Measurements from ENCODE around the gene CCDC97. TPM values are rescaled to one million over a fixed set of nuclear protein-coding genes. Genes with fewer than 3 reads are reported as not detected.

Gene CCDC97
- total RNA-seq, 8 experiments from 2014 or later, result 6.6 to 25.0 (median 9.7) TPM

DNA sequence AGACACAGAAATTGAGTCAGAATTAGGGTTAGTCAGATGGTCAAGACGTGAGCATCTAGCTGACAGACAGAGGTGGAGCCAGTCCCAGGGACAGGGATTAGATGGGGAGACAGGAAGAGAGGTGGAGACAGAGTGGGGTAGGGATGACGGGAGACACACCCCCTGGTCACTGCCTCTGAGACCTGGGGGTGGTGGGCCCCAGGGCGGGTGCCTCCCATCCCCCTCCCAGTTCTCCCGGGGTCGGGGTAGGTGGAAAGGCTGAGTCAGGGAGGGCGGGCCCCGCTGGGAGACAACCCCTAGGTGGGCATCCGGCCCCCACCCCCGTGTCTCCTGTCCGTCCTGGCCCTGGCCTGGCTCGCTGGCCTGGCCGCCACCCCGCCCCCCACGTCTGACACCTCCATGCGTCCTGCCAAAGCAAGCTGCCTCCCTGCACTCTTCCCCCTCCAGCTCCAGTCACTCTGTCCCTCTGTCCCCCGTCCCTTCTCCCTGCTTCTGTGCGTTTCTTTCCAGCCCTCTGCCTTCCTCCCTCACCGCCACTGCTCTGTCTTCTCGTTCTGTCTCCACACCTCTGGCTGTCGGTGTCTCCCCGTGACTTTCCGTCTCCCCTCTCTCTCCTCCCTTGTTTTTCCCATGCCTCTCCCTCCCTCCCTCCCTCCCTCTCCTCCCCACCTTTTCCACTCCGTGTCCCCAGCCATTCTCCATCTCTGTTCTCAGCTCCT lies 15.1 kb downstream of the CCDC97 start:
- Histone ChIP-seq H3K4me3 (peak overlapping the region in 3 of 5 donors; percentile 0 to 13 (median 6)), H3K27ac (peak overlapping the region in 1 of 2 donors; percentile 61), H3K4me1 (replicated peaks in 1 of 2) (peaks cover 39 to 59% of the 10 kb centered on the region in 2 donors)
- WGBS, 10 experiments, result 0 to 33% (median 17%) methylated on average over 1 of the region's 23 CpGs; no CpG with 5 or more reads in 6 of the 10 experiments
- in situ Hi-C loops (cut with MboI; ENCODE audit: low pct_unique_long_range_greater_than_20kb in 2 of 9, low sequenced_read_pairs in 9 of 9, unreplicated experiment in 9 of 9), result no loop called here
- ATAC-seq (replicated peaks in 6 of 8), result peak in 7 of 8 experiments; percentile 12 to 61 (median 51)

DNA sequence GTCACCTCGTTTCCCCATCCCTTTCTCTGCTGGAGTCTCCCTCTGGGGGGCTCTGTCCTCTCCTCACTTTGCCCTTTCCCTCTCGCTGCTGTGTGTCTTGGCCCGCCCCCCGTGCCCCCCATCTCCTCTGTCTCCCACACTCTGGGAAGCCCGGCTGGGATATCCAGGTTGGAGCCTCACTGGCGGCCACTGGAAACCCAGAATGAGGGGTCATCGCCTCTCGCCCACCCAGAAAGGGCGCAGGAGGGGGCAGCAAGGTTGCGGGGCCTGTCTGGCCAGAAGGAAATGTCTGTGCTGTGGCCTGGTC lies 15.6 kb downstream of the CCDC97 start:
- H3K4me1 ChIP-seq (replicated peaks in 1 of 2), result peaks cover 39 to 59% of the 10 kb centered on the region in 2 donors
- no peak overlapping the region for H3K4me3 ChIP-seq
- H3K27ac ChIP-seq, result peak overlapping the region in 1 of 2 donors; percentile 61
- no peak for ATAC-seq (replicated peaks in 6 of 8)
- 0% methylated on average over 3 of the region's 10 CpGs; no CpG with 5 or more reads in 9 of the 10 experiments for WGBS, 10 experiments
- in situ Hi-C loops (cut with MboI; ENCODE audit: low pct_unique_long_range_greater_than_20kb in 2 of 9, low sequenced_read_pairs in 9 of 9, unreplicated experiment in 9 of 9), result no loop called here

DNA sequence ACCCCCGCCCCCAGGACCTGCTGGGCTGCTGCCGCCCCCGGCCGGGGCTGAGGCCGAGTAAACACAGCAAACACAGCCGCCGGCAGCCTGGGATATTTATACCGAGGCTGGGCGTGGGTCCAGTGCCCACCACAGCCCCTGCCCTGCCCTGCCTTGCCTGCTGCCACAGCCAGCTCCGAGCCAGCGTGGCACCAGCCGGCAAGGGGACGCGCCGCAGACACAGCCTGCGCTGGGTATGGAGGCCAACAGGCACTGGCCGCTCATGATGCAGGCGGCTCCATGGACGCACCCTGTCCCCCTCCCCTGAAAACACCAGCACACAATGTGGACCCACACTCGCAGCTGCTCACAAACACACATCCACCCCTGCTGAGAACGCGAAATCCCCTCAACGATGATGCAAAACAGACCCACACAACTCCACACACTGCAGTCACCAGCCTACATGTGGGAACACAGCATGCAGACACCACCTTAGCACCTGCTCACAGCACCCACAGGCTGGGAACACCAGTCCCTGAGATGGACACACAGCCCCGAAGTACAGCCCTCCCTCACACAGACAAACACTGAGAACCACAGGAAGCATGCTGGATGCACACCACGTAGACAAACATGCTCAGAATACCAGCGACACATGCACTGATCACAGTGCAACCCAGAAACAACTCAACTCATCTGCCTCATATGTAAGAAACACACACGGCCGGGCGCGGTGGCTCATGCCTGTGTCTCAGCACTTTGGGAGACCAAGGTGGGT lies 16.2 kb downstream of the CCDC97 start:
- in situ Hi-C loops (cut with MboI; ENCODE audit: low pct_unique_long_range_greater_than_20kb in 2 of 9, low sequenced_read_pairs in 9 of 9, unreplicated experiment in 9 of 9), result no loop called here

DNA sequence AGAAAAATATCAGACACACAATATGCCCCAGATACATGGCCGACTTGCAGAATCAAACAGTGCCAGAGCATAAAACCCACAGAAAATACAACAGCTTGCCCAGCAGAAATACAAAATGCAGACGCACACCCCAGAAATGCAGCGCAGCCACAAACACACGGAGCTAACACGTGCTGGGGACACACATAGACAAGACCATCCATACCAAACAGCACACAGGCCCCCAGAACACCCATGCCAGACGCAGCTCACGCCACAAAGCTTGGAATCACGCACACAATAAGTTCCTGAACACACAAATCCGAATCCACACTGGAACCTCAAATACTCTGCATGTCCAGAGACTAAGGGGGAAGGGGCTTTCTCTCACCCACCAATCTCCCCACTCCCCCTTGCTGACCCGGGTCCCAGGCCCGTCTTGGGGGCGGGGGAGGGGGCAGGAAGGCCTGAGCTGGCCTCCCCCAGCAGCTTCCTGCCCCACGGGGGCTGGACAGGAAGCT lies 17.2 kb downstream of the CCDC97 start:
- WGBS, 10 experiments, result 71 to 100% (median 81%) methylated on average over 1 to 5 of the region's 13 CpGs; no CpG with 5 or more reads in 6 of the 10 experiments
- Histone ChIP-seq H3K4me3 (no peak overlapping the region), H3K27ac (no peak overlapping the region), H3K4me1 (replicated peaks in 1 of 2) (peaks cover 33 to 57% of the 10 kb centered on the region in 2 donors)
- ATAC-seq (replicated peaks in 6 of 8), result no peak
- in situ Hi-C loops (cut with MboI; ENCODE audit: low pct_unique_long_range_greater_than_20kb in 2 of 9, low sequenced_read_pairs in 9 of 9, unreplicated experiment in 9 of 9), result no loop called here

More for the DNA sequence above, 16.2 kb downstream of the CCDC97 start:
- ATAC-seq (replicated peaks in 6 of 8), result peak in 4 of 8 experiments; percentile 1 to 36 (median 2)
- Histone ChIP-seq H3K4me3 (no peak overlapping the region), H3K4me1 (replicated peaks in 1 of 2) (peaks cover 39 to 62% of the 10 kb centered on the region in 2 donors), H3K27ac (peak overlapping the region in 1 of 2 donors; percentile 61)
- WGBS, 10 experiments, result 0 to 100% (median 67%) methylated on average over 1 to 16 of the region's 30 CpGs; no CpG with 5 or more reads in 4 of the 10 experiments

DNA sequence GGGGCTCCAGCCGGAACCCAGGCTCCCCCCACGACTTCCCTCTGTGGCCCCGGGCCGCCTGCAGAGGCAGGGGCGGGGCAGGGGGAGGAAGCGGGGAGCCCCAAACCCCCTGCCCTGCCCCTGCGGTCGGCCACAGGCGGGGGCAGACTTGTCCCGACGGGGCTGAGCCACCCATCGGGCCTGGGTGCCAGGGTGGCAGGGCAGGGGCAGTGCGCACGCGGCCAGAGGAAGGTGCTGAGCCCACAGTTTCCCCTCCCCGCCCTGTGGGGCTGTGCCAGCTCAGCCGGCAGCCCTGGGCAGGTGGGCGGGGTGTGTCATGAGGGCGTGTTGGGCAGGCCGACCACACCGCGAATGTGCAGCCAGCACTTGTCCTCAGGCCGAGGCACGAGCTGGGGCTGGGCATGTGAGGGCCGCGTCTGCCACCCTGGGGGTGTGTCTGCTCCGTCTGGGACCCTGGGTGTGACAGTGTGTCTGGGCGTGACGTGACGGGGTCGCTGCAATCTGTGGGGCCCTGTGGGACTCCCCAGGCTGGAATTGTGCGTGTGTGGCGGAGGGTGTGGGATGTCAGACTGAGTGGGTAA lies 17.7 kb downstream of the CCDC97 start:
- Histone ChIP-seq H3K4me3 (no peak overlapping the region), H3K4me1 (replicated peaks in 1 of 2) (peaks cover 29 to 52% of the 10 kb centered on the region in 2 donors), H3K27ac (no peak overlapping the region)
- in situ Hi-C loops (cut with MboI; ENCODE audit: low pct_unique_long_range_greater_than_20kb in 2 of 9, low sequenced_read_pairs in 9 of 9, unreplicated experiment in 9 of 9), result no loop called here
- 13 to 50% (median 47%) methylated on average over 3 to 4 of the region's 33 CpGs; no CpG with 5 or more reads in 7 of the 10 experiments for WGBS, 10 experiments
- peak in 2 of 8 experiments; percentile 1 to 7 for ATAC-seq (replicated peaks in 6 of 8)

DNA sequence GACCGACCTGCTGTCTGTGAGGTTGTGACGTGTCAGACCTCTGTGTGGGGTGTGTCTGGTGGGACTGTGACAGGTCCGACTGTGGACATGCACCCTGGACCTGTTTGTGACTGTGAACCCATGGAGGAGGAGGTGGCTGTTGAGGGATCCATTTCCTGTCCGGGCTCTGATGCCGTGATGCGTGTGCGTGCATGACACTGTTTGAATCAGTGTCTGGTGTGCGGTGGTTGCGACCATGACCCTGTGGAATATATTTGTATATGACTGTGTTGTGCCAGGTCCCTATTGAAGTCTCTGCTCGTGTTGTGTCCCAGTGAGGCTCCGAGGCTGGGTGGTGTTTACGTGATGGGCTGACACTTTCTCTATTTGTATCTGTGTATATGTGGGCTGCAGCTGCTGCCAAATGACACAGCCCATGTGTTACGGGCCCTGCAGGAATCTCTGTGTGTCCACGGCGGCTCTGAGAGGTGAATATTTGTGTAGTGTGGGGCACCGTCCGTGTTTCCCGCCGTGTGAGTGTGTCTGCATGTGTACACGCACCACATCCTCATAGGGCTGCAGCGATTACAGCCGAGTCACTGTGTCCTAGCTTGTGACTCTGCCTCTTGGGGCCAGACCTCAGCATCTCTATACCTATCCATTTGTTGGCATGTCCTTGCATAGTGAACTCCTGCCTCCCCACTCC lies 18.3 kb downstream of the CCDC97 start:
- Histone ChIP-seq H3K4me1 (replicated peaks in 1 of 2) (peaks cover 23 to 45% of the 10 kb centered on the region in 2 donors), H3K4me3 (no peak overlapping the region), H3K27ac (peak overlapping the region in 1 of 2 donors; percentile 32)
- peak in 1 of 8 experiments; percentile 1 for ATAC-seq (replicated peaks in 6 of 8)
- in situ Hi-C loops (cut with MboI; ENCODE audit: low pct_unique_long_range_greater_than_20kb in 2 of 9, low sequenced_read_pairs in 9 of 9, unreplicated experiment in 9 of 9), result no loop called here
- 52 to 100% (median 88%) methylated on average over 2 to 8 of the region's 22 CpGs; no CpG with 5 or more reads in 4 of the 10 experiments for WGBS, 10 experiments

DNA sequence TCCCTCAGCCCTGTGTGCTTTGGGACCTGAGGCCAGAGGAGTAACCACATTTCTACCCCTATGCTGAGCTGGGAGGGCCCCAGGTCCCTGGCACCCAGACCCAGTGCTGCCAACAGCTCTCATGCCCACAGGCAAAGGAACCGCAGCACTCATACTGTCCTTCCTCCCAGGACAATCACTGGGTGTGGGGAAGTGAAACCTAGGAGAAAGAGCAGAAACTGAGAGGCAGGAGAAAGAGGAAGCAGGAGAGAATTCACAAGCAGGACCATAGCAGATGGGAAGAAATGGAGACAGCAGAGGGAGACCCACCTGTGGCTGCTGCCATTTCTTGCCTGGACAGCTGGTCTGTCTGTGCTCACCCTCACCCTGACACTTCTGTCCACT lies 18.9 kb downstream of the CCDC97 start:
- in situ Hi-C loops (cut with MboI; ENCODE audit: low pct_unique_long_range_greater_than_20kb in 2 of 9, low sequenced_read_pairs in 9 of 9, unreplicated experiment in 9 of 9), result no loop called here
- no peak for ATAC-seq (replicated peaks in 6 of 8)
- H3K4me1 ChIP-seq (replicated peaks in 1 of 2), result peaks cover 18 to 40% of the 10 kb centered on the region in 2 donors
- peak overlapping the region in 1 of 2 donors; percentile 32 for H3K27ac ChIP-seq
- 100% methylated on average over 1 of the region's 1 CpG; no CpG with 5 or more reads in 9 of the 10 experiments for WGBS, 10 experiments
- H3K4me3 ChIP-seq, result no peak overlapping the region

DNA sequence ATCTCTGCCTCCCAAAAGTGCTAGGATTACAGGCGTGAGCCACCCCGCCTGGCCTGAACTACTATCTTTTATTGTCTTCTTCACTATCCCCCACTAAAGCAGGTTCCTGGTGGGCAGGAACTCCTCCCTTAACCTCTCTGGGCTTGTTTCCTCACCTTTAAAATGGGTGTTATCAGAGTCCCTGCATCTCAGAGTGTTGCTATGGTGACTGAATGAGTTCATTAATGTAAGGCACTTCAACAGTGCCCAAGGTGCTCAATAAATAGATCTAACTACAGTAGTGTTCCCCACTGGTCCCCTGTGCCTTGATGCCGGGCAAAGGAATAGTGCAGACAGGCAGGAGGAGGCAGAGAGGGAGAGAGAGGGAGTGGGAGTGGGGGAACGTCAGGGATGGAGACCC lies 20.5 kb downstream of the CCDC97 start:
- peak in 1 of 8 experiments; percentile 7 for ATAC-seq (replicated peaks in 6 of 8)
- H3K4me1 ChIP-seq (replicated peaks in 1 of 2), result peaks cover 2 to 23% of the 10 kb centered on the region in 2 donors
- H3K27ac ChIP-seq, result no peak overlapping the region
- H3K4me3 ChIP-seq, result no peak overlapping the region
- WGBS, 10 experiments, result 30 to 100% (median 100%) methylated on average over 1 to 3 of the region's 4 CpGs; no CpG with 5 or more reads in 5 of the 10 experiments
- in situ Hi-C loops (cut with MboI; ENCODE audit: low pct_unique_long_range_greater_than_20kb in 2 of 9, low sequenced_read_pairs in 9 of 9, unreplicated experiment in 9 of 9), result no loop called here

DNA sequence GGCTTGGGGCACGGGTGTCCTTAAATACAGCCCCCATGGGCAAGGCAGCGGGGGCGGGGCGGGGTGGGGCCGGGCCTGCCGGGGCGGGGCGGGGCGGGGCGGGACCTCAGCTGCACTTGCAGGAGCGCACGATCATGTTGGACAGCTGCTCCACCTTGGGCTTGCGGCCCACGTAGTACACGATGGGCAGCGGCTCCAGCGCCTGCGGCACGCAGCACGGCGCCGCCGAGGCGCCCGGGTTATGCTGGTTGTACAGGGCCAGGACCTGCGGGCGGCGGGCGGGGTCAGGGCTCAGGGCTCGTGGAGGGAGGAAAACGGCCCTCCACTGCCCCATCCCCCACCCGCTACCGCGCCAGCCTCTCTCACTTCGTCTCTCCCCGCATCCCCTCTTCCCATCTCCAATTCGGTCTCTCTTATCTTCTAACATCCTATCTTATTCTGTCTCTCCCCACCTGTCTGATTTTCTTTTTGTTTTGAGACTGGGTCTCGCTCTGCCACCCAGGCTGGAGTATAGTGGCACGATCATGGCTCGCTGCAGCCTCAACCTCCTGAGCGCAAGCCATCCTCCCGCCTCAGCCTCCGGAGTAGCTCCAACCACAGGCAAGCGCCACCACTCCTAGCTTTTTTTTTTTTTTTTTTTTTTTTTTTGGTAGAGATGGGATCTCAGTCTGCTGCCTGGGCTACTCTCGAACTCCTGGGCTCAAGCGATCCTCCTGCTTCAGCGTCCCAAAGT lies 21.1 kb downstream of the CCDC97 start:
- in situ Hi-C loops (cut with MboI; ENCODE audit: low pct_unique_long_range_greater_than_20kb in 2 of 9, low sequenced_read_pairs in 9 of 9, unreplicated experiment in 9 of 9), result no loop called here
- peak in 3 of 8 experiments; percentile 46 to 48 (median 47) for ATAC-seq (replicated peaks in 6 of 8)
- no peak overlapping the region for H3K27ac ChIP-seq
- WGBS, 10 experiments, result 72 to 96% (median 89%) methylated on average over 3 to 10 of the region's 47 CpGs; no CpG with 5 or more reads in 2 of the 10 experiments
- peaks cover 0 to 17% of the 10 kb centered on the region in 2 donors for H3K4me1 ChIP-seq (replicated peaks in 1 of 2)
- H3K4me3 ChIP-seq, result no peak overlapping the region

DNA sequence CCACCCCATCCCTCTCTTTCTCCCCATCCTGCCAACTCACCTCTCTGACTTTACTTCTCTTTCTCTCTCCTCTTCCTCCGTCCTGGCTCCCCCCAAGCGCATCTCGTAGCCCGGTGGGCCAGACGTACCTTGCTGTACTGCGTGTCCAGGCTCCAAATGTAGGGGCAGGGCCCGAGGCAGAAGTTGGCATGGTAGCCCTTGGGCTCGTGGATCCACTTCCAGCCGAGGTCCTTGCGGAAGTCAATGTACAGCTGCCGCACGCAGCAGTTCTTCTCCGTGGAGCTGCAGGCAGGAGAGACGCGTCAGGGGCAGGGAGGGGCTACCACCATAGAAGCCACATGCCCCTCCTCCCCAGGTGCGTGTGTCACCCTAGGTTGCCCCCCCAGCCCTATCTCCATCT lies 22.0 kb downstream of the CCDC97 start:
- in situ Hi-C loops (cut with MboI; ENCODE audit: low pct_unique_long_range_greater_than_20kb in 2 of 9, low sequenced_read_pairs in 9 of 9, unreplicated experiment in 9 of 9), result no loop called here
- no peak overlapping the region for H3K27ac ChIP-seq
- WGBS, 10 experiments, result 83 to 100% (median 91%) methylated on average over 3 to 8 of the region's 16 CpGs; no CpG with 5 or more reads in 7 of the 10 experiments
- ATAC-seq (replicated peaks in 6 of 8), result no peak
- H3K4me3 ChIP-seq, result no peak overlapping the region
- peaks cover 0 to 14% of the 10 kb centered on the region in 2 donors for H3K4me1 ChIP-seq (replicated peaks in 1 of 2)

DNA sequence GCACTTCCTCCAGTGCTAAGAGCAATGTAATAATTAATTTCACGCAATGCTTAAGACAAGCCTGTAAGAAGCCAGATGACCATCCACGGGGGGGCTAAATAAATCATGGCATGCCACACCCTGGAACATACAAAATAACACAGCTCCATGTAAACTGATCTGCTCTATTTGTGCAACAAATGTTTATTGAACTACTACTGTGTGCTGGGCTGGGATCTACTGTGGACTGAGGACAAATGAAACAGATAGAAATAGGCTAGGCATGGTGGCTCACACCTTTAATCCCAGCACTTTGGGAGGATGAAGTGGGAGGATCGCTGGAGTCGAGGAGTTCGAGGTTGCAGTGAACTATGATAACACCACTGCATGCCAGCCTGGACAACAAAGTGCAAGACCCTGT lies 22.5 kb downstream of the CCDC97 start:
- H3K27ac ChIP-seq, result no peak overlapping the region
- in situ Hi-C loops (cut with MboI; ENCODE audit: low pct_unique_long_range_greater_than_20kb in 2 of 9, low sequenced_read_pairs in 9 of 9, unreplicated experiment in 9 of 9), result no loop called here
- WGBS, 10 experiments, result 60 to 100% (median 77%) methylated on average over 1 to 5 of the region's 5 CpGs; no CpG with 5 or more reads in 4 of the 10 experiments

DNA sequence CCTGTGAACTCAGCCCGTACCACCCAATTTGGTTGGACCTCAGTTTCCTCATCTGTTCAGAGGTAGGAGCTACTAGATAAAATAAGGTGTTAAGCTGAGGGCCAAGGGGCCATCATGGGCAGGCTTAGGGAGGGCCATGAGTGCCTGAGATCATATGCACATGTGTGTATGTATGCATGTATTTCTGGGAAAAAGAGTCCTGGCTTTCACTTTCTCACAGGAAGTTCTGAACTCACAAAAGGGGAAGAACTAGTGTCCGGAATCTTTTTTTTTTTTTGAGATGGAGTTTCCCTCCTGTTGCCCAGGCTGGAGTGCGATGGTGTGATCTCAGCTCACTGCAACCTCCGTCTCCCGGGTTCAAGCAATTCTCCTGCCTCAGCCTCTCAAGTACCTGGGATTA lies 24.8 kb downstream of the CCDC97 start:
- peak in 3 of 8 experiments; percentile 78 to 98 (median 97) for ATAC-seq (replicated peaks in 6 of 8)
- Histone ChIP-seq H3K4me1 (replicated peaks in 1 of 2) (peaks cover 0 to 4% of the 10 kb centered on the region in 2 donors), H3K4me3 (no peak overlapping the region), H3K27ac (no peak overlapping the region)
- WGBS, 10 experiments, result 67 to 100% (median 96%) methylated on average over 1 to 4 of the region's 5 CpGs; no CpG with 5 or more reads in 4 of the 10 experiments
- in situ Hi-C loops (cut with MboI; ENCODE audit: low pct_unique_long_range_greater_than_20kb in 2 of 9, low sequenced_read_pairs in 9 of 9, unreplicated experiment in 9 of 9), result no loop called here

More for the DNA sequence above, 22.5 kb downstream of the CCDC97 start:
- Histone ChIP-seq H3K4me1 (replicated peaks in 1 of 2) (peaks cover 0 to 12% of the 10 kb centered on the region in 2 donors), H3K4me3 (no peak overlapping the region)
- ATAC-seq (replicated peaks in 6 of 8), result no peak

All from motor neuron (in vitro differentiated cells).